ENCODE results near the gene ANKRD11. TPM values are rescaled to one million over a fixed set of nuclear protein-coding genes. Genes with fewer than 3 reads are reported as not detected.
"Not testable (repeated sequence)": the region's sequence is repeated elsewhere in the genome, so short reads cannot be mapped to it uniquely, and the experiment has no call there.

ANKRD11 gene
- total RNA-seq, 1 donor from 2014 or later: 164 TPM

DNA sequence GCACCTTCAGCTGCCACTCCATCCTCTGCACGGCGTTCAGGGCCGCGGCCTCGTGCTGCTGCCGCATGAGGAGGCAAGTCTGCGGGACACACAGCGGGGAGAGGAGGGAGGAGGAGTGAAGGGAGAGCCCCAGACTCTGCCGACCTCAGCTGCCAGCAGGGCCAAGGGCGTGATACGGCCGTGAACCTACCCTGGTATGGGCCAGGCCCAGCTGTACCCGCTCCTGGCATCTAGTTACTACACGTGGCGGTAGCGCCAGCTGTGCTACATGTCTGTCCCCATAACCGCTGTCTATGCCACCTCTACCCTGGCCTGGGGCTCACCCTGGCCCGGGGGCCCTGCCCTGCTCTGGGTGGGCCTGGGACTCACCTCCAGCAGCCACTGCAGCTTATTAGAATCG, 221.8 kb downstream of the ANKRD11 start:
- H3K4me3 Mint-ChIP-seq: no peak overlapping the region
- H3K27ac Mint-ChIP-seq (ENCODE audit: unreplicated experiment): no peak overlapping the region
- H3K9me3 Mint-ChIP-seq: no peaks in the 10 kb centered on the region
- H3K36me3 Mint-ChIP-seq (ENCODE audit: low read depth): peaks cover 26% of the 10 kb centered on the region
- no peaks in the 10 kb centered on the region for H3K27me3 Mint-ChIP-seq (ENCODE audit: low read depth)
- TF ChIP-seq, protein P1, sequence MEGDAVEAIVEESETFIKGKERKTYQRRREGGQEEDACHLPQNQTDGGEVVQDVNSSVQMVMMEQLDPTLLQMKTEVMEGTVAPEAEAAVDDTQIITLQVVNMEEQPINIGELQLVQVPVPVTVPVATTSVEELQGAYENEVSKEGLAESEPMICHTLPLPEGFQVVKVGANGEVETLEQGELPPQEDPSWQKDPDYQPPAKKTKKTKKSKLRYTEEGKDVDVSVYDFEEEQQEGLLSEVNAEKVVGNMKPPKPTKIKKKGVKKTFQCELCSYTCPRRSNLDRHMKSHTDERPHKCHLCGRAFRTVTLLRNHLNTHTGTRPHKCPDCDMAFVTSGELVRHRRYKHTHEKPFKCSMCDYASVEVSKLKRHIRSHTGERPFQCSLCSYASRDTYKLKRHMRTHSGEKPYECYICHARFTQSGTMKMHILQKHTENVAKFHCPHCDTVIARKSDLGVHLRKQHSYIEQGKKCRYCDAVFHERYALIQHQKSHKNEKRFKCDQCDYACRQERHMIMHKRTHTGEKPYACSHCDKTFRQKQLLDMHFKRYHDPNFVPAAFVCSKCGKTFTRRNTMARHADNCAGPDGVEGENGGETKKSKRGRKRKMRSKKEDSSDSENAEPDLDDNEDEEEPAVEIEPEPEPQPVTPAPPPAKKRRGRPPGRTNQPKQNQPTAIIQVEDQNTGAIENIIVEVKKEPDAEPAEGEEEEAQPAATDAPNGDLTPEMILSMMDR (conservative IDR thresholded peaks at IDR 0.05): no peak
- DNase-seq (ENCODE audit: low read depth, low spot score): no peak
- H3K4me1 Mint-ChIP-seq: no peaks in the 10 kb centered on the region

DNA sequence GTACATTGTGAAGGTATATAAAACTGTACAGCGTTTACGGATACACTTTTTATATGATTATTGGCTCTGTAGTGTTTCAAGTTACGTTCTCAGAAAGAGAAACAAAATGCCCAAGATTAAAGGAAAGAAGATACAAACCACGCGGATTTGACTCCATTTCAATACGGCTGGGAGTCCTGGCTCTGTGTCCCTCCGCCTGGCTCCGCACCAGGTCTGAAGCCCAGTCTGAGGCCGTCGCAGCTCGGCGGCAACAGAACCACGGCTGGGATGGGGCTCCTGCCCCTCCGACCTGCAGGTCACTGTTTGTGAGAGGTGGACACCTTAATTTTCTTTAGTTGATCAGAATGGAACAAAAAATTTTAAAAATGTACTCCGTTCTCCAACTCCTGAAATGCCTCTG, 222.6 kb downstream of the ANKRD11 start:
- H3K4me3 Mint-ChIP-seq; H3K9me3 Mint-ChIP-seq; H3K4me1 Mint-ChIP-seq; DNase-seq (ENCODE audit: low read depth, low spot score); H3K27ac Mint-ChIP-seq (ENCODE audit: unreplicated experiment); H3K27me3 Mint-ChIP-seq (ENCODE audit: low read depth): not testable (repeated sequence)
- peaks cover 24% of the 10 kb centered on the region for H3K36me3 Mint-ChIP-seq (ENCODE audit: low read depth)

DNA sequence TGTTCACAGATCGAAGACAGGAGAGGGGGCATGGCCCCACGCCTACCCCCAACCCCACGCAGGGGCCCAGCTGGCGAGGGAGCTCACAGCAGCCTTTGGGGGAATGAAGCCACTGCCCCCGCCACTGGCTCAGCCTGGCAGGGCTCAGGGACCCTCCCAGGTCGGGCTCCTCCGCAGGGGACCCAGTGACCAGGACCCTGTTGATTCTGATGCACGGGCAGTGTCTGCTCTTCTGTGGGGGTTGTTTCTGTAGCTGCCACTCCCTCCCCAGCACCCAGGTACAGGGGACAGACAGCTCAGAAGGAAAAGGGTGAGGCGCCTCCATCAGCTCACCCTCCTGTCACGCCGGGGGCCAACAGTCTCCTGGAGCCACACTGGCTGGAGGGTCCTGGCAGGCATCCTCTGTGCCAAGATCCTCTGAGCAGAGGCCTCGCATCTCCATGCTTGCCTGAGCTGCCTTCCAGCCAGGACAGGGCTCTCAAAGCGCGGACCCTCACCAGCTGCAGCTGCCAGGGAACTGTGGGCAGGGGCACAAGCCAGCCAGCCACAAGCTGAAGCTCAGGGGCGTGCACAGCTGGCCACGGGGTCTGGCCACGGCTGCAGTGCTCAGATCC, 223.7 kb downstream of the ANKRD11 start:
- no peak for DNase-seq (ENCODE audit: low read depth, low spot score)
- no peaks in the 10 kb centered on the region for H3K9me3 Mint-ChIP-seq
- H3K27ac Mint-ChIP-seq (ENCODE audit: unreplicated experiment): no peak overlapping the region
- no peak overlapping the region for H3K4me3 Mint-ChIP-seq
- no peaks in the 10 kb centered on the region for H3K27me3 Mint-ChIP-seq (ENCODE audit: low read depth)
- H3K4me1 Mint-ChIP-seq: no peaks in the 10 kb centered on the region
- peaks cover 22% of the 10 kb centered on the region for H3K36me3 Mint-ChIP-seq (ENCODE audit: low read depth)
- TF ChIP-seq, protein P1 (conservative IDR thresholded peaks at IDR 0.05): no peak

DNA sequence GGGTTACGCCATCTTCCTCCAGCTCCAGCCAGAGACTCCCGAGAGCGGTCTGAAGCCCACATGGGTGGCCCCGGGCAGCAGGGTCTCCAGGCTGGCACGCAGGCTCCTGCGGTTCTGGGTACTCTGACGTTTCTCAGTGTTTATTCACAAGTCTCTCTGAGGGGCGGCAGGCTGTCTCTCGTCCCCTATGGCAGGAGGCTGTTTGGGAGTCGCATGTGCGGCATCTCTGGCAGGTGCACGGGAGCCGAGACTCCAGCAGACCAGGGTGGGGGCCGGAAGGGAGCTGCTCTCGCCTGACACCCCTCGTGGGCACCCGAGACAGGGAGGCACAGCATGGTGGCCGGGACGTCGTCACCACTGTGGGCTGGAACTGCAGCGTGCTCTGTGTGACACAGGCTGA, 224.7 kb downstream of the ANKRD11 start:
- Mint-ChIP-seq H3K9me3 (no peaks in the 10 kb centered on the region), H3K4me1 (no peaks in the 10 kb centered on the region), H3K27me3 (ENCODE audit: low read depth) (no peaks in the 10 kb centered on the region), H3K27ac (ENCODE audit: unreplicated experiment) (no peak overlapping the region), H3K4me3 (no peak overlapping the region), H3K36me3 (ENCODE audit: low read depth) (peaks cover 18% of the 10 kb centered on the region)
- no peak for DNase-seq (ENCODE audit: low read depth, low spot score)
- TF ChIP-seq, protein P1 (conservative IDR thresholded peaks at IDR 0.05): no peak

DNA sequence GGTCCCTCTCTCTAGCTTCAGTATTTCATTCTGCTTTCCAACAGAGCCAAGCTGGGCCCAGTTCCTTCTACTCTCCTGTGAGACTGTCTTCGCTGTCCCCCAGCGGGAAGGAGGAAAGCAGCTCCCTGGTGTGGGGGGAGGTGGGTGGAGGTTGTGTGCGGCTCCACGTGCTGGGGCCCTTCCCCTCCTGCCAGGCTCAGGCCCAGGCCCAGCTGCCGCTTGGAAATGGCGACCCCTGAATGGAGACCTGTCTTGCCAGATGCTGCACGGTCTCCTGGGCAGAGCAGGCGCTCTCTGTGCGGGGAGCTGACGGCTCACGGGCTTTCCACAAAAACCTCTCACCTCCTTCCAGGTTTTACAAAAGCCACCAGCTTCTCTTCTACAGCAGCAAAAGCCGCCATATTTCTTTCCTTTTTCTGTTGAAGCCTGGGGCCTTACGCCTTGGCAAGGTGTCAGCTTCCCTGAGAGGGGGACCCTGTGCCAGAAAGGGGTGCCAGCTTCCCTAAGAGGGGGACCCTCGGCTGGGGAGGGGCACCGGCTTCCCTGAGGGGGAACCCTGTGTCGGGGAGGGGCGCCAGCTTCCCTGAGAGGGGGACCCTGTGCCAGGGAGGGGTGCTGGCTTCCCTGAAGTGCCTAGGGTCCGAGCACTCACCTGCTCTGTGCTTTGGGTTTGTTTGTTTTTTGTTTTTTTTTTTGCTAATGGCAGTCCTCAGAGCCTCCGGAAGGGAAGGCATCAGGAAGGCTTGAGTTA, 225.4 kb downstream of the ANKRD11 start:
- TF ChIP-seq, protein P1 (conservative IDR thresholded peaks at IDR 0.05): no peak
- peaks cover 18% of the 10 kb centered on the region for H3K36me3 Mint-ChIP-seq (ENCODE audit: low read depth)
- H3K4me3 Mint-ChIP-seq: no peak overlapping the region
- H3K27ac Mint-ChIP-seq (ENCODE audit: unreplicated experiment): no peak overlapping the region
- H3K4me1 Mint-ChIP-seq: no peaks in the 10 kb centered on the region
- no peak for DNase-seq (ENCODE audit: low read depth, low spot score)
- no peaks in the 10 kb centered on the region for H3K9me3 Mint-ChIP-seq
- H3K27me3 Mint-ChIP-seq (ENCODE audit: low read depth): no peaks in the 10 kb centered on the region
